ENCODE data around the gene HNRNPL.

- TF ChIP-seq CTCF (IDR thresholded peaks at IDR 0.05; ENCODE audit: low read depth, low read length) (no peak), POLR2A (IDR thresholded peaks at IDR 0.05; ENCODE audit: extremely low read depth, insufficient read length) (no peak)
These were observed 3.4 kb upstream of the HNRNPL start for GRCh38 chr19:38853214-38853613.
